Activated naive CD8-positive, alpha-beta T cell treated with anti-CD3 and anti-CD28 coated beads, Interleukin-2, amount 10 ng/mL, durations not matched to agents 7 days and 5 days (primary cell): ENCODE data around the gene BCL2L1. TPM values are rescaled to one million over a fixed set of nuclear protein-coding genes. Genes with fewer than 3 reads are reported as not detected.

Experiments used
- ATAC-seq: fragments of 150-1000 bp; cut with Tn5 transposase; one replicate; pipeline ENCODE4 v1.10.0; 2021; ENCODE audit warnings: low read depth, moderate library complexity
- POLR2A ChIA-PET: fragments of 350-600 bp; sonication (Branson Sonifier 250); formaldehyde crosslinking; loops from one replicate; lab custom pipeline; 2021; ENCODE audit warnings: antibody characterized with exemption; lab: Charles Lee
- DNase-seq: peaks from one replicate; pipeline ENCODE4 v3.0.0; 2021
- H3K27ac Mint-ChIP-seq: one replicate; pipeline ENCODE4 v1.8.0; 2022; ENCODE audit warnings: mild to moderate bottlenecking, mixed read lengths
- H3K27me3 Mint-ChIP-seq: one replicate; pipeline ENCODE4 v1.8.0; 2022; ENCODE audit warnings: mild to moderate bottlenecking, moderate library complexity, mixed read lengths
- H3K36me3 Mint-ChIP-seq: one replicate; pipeline ENCODE4 v1.8.0; 2021; ENCODE audit warnings: mild to moderate bottlenecking, mixed read lengths
- H3K4me1 Mint-ChIP-seq: one replicate; pipeline ENCODE4 v1.8.0; 2021; ENCODE audit warnings: mixed read lengths
- H3K4me3 Mint-ChIP-seq: one replicate; pipeline ENCODE4 v1.8.0; 2022; ENCODE audit warnings: mild to moderate bottlenecking, moderate library complexity, mixed read lengths
- H3K9me3 Mint-ChIP-seq: one replicate; pipeline ENCODE4 v1.8.0; 2021; ENCODE audit warnings: mixed read lengths
- total RNA-seq, 2 experiments: library from RNA; stranded (reverse); gene quantifications; one replicate each; pipeline ENCODE4 v1.2.3, GENCODE V29; 2021

The BCL2L1 gene
- total RNA-seq, 2 experiments from 2014 or later, result 61.7 to 64.5 TPM

DNA sequence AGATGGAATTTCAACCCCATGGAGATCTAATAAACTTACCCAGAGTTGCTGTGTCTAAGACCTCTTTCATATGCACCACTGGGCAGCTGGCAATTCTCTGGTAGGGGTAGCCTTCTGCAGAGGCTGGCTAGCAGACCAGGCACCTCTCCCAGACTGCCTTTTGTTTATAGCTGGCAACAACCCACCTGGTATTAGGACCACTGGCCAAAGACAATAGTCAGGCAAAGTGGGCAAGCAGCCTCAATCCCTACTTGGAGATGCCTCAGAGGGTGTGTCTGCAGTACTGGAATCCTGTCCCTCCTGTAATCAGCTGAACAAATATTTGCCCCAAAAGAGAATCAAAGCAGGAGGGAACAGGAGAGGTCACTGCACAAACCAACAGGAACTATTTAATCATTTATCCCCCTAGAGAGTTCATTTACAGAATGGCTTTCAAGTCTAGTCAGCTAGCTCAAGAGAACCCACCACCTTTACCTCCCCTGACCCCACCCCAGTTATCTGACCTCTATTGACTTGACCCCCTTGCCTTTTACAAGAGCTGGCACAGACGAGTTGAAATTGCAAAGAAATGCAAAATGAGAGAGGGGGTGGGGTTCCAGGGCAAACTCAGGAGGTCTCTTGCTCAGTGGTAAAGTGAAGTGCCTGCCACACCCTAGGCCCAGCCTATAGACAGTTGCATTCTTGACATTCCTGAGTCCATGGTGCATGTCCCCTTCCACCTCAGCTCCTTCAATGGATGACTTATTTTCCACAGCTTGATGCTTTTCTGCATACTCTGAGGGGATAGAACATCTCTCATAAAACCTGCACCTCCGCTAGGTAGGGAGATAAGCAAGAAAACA lies 2.8 kb downstream of the BCL2L1 start:
- peak overlapping the region; percentile 65 for H3K27ac Mint-ChIP-seq
- no peak for ATAC-seq
- H3K4me1 Mint-ChIP-seq, result peaks cover 54% of the 10 kb centered on the region
- H3K4me3 Mint-ChIP-seq, result peak overlapping the region; percentile 99
- no peaks in the 10 kb centered on the region for H3K27me3 Mint-ChIP-seq
- no peaks in the 10 kb centered on the region for H3K9me3 Mint-ChIP-seq
- POLR2A ChIA-PET, result interaction anchor here (1.1 to 8.1 kb wide), 6 partner anchors 12 to 59 kb away, joined by 4 to 149 read pairs (median 8); no protein-coding TSS in a partner anchor
- peaks cover 59% of the 10 kb centered on the region for H3K36me3 Mint-ChIP-seq
- no peak for DNase-seq

DNA sequence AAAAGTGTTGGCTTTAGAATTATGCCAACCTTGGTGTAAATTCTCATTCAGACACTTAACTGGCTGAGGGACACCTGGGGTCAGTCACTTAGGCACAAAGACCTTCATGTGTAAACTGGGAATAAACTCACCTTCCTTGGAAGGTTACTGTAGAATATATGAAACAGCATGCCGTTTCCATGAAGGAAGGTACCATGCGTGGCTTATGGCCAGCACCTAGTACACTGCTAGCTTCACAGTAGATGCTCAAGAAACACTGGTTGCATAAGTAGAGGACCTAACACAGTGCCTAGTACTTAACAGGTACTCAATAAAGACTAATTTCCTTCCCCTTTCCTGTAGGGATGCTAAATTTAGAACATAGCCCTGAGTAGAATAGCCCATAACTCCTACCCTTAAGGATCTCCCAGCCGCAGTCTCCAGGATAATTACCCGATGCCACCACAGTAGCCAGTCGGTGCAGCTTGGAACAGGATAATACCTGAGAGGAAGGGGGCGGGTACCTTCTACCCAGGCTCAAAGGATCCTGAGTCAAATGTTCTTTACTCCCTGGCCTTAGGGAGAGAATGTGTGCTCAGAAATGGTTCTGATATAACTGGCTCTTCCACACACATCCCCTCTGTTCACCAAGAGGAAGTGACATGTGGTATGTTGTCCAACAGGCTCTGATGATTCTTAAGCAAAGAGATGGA lies 3.6 kb downstream of the BCL2L1 start:
- no peaks in the 10 kb centered on the region for H3K9me3 Mint-ChIP-seq
- POLR2A ChIA-PET, result interaction anchor here (0.5 to 8.1 kb wide), 6 partner anchors 11 to 58 kb away, joined by 4 to 149 read pairs (median 10); no protein-coding TSS in a partner anchor
- peak overlapping the region; percentile 65 for H3K27ac Mint-ChIP-seq
- peak overlapping the region; percentile 99 for H3K4me3 Mint-ChIP-seq
- H3K27me3 Mint-ChIP-seq, result no peaks in the 10 kb centered on the region
- peaks cover 60% of the 10 kb centered on the region for H3K4me1 Mint-ChIP-seq
- H3K36me3 Mint-ChIP-seq, result peaks cover 66% of the 10 kb centered on the region
- ATAC-seq (no peak), DNase-seq (no peak)

DNA sequence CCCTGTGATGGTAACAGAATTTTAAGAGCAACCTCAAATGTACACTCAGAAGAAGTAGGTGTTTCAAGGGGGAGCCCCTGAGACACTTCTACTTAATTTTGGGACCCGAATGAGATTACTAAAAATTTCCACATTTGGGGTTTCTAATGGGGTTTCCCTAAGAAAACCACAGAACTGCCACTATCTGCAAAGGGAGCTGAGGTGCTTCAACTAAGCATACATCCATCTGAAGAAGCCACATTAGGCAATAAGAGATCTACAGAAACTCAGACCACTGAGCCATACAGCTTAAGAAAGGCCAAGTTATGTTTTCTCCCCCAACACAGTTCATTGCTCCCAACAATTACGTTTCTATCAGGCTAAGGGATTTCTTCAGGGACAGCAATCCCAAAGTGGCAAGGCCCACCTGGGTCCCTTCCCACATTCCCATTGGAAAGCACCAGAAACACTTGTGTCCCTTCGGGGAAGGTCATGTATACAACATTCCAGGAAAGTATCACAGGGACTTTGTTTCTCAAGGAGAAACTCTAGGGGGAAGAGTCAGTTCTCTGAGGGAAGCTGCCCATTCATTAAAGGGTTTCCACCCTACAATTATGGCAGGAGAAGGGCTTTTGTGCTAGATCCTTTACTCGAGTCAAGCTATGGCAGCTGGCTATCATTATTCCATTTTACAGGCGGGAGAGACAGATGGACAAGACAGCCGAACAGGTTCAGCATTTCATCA lies 5.0 kb downstream of the BCL2L1 start:
- no peak for DNase-seq
- H3K4me1 Mint-ChIP-seq, result peaks cover 68% of the 10 kb centered on the region
- H3K27ac Mint-ChIP-seq, result peak overlapping the region; percentile 68
- no peaks in the 10 kb centered on the region for H3K9me3 Mint-ChIP-seq
- ATAC-seq, result peak; percentile 18
- POLR2A ChIA-PET, result interaction anchor here (0.6 to 8.1 kb wide), 8 partner anchors 9 to 87 kb away, joined by 3 to 149 read pairs (median 4); no protein-coding TSS in a partner anchor
- no peaks in the 10 kb centered on the region for H3K27me3 Mint-ChIP-seq
- peak overlapping the region; percentile 85 for H3K4me3 Mint-ChIP-seq
- peaks cover 75% of the 10 kb centered on the region for H3K36me3 Mint-ChIP-seq

DNA sequence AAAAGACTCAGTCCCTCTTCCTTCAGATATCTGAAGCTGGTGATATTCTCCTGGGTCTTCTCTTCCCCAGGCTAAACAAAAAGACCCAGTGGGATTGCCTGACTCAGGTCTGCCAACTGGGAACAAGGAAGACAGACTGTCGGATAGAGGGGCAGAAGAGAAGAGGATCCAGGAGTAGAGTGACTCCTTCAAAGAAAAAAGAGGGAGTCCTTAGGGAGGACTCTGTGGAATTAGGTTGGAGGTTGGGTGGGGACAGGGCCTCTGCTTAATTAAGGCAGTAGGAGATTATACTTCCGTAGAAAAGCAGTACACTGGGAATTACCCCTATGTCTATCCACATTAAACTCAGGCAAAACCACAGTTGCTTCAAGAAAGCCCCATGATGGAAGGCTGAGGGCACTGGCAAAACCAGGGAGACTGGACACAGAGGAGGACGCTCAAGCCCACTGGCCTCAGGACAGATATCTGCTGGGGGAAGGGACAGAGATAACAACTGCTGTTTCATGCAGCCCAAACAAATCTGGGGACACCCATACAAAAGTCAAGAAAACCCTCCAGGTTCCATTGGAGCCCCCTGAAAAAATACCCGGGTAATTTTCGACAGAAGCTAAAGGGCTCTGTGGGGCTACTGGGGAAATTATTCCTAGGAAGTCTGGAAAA lies 5.7 kb downstream of the BCL2L1 start:
- no peak for ATAC-seq
- H3K9me3 Mint-ChIP-seq, result no peaks in the 10 kb centered on the region
- H3K36me3 Mint-ChIP-seq, result peaks cover 74% of the 10 kb centered on the region

DNA sequence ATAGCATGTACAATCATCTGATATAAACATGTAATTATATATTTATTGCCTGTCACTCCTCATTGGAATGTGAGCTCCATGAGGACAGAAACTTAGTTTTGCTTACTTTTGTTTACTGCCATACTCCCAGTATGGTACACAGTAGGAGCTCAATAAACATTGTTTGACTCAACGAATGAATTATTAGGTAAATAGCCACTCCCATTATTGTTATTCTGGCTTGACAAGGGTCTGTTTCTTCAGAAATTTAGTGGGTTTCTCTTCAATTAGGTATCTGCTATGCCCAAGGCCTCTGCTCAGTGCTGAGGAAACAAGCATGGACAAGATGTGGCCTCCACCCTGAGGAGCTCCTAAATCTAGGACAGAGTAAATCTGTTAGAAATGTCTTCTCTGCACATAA lies 6.3 kb downstream of the BCL2L1 start:
- H3K4me3 Mint-ChIP-seq, result peak overlapping the region; percentile 85
- DNase-seq (no peak), ATAC-seq (no peak)
- H3K36me3 Mint-ChIP-seq, result peaks cover 74% of the 10 kb centered on the region
- peaks cover 73% of the 10 kb centered on the region for H3K4me1 Mint-ChIP-seq
- no peaks in the 10 kb centered on the region for H3K9me3 Mint-ChIP-seq
- H3K27me3 Mint-ChIP-seq, result no peaks in the 10 kb centered on the region
- H3K27ac Mint-ChIP-seq, result peak overlapping the region; percentile 7
- POLR2A ChIA-PET, result interaction anchor here (0.6 to 2.6 kb wide), 5 partner anchors 16 to 76 kb away, joined by 3 to 9 read pairs (median 4); no protein-coding TSS in a partner anchor

More for the DNA sequence above, 5.7 kb downstream of the BCL2L1 start:
- POLR2A ChIA-PET, result interaction anchor here (0.6 to 8.1 kb wide), 8 partner anchors 17 to 76 kb away, joined by 3 to 149 read pairs (median 4); no protein-coding TSS in a partner anchor
- peaks cover 73% of the 10 kb centered on the region for H3K4me1 Mint-ChIP-seq
- DNase-seq, result no peak
- peak overlapping the region; percentile 85 for H3K4me3 Mint-ChIP-seq
- peak overlapping the region; percentile 7 for H3K27ac Mint-ChIP-seq
- H3K27me3 Mint-ChIP-seq, result no peaks in the 10 kb centered on the region

DNA sequence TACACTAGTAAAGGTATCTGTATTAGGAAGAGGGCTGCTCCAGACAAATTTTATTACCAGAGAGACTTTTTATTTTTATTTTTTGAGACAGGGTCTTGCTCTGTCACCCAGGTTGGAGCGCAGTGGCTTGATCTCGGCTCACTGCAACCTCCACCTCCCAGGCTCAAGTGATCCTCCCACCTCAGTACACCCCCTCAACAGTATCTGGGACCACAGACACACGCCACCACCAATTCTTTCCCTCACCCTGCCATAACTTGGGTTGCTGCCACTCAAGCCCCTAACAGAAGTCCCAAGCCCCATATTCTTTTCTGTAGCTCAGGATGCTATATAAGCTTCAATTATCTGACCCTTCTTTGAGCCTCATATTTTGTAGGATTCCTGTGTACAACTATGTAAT lies 6.9 kb downstream of the BCL2L1 start:
- DNase-seq (no peak), ATAC-seq (no peak)
- H3K36me3 Mint-ChIP-seq, result peaks cover 72% of the 10 kb centered on the region
- H3K27ac Mint-ChIP-seq, result peak overlapping the region; percentile 80
- POLR2A ChIA-PET, result no interaction called here
- no peaks in the 10 kb centered on the region for H3K9me3 Mint-ChIP-seq
- H3K4me3 Mint-ChIP-seq, result peak overlapping the region; percentile 72
- H3K4me1 Mint-ChIP-seq, result peaks cover 79% of the 10 kb centered on the region
- H3K27me3 Mint-ChIP-seq, result no peaks in the 10 kb centered on the region

DNA sequence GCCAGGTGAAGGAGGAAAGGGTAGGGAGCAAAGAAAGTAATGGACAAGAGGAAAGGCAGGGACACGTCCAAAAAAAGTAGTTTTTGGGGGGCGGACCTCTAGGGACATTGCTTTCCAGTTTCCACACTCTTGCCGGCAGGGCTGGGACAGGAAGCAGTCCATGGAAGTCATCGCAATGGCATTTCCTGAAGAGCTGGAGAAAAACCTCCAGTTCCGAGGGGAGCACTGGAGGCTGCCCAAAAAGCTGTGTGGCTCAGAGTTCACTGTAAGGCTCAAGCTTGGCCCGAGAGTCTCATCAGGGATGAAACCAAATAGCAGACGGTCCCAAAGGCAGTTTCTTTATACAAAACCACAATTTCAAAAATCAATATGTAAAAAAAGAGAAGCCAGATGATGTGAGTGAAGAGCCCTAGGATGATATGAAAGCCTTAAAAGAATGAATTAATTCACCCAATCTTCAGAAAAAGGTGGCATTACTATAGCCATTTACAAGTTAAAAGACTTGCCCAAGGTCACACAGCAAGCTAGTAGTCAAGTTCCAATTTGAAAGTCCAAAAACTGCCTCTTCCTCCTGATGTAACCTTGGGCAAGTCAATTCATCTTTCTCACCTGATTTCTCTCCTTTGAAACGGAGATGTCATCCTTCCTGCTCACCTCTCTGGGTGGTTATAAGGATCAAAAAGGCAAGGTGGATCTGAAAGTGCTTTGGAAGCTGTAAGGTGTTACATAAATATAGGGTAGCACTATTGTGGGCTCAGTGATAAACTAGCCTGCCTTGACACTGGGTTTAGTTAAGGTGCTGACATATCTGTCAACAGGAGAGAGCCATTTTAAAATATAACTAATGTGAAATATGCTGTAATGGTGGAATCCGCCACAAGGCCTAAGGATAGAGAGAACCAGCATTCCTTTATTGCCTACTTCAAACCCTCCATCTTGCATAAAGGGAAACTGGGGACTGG lies 9.1 kb downstream of the BCL2L1 start:
- no peak for DNase-seq
- H3K27ac Mint-ChIP-seq, result peak overlapping the region; percentile 68
- POLR2A ChIA-PET, result interaction anchor here (0.6 to 1.3 kb wide), 3 partner anchors 9 to 52 kb away, joined by 3 to 6 read pairs (median 4); partner anchors contain the start of gene BCL2L1
- H3K27me3 Mint-ChIP-seq, result no peaks in the 10 kb centered on the region
- ATAC-seq, result no peak
- H3K36me3 Mint-ChIP-seq, result peaks cover 67% of the 10 kb centered on the region
- peak overlapping the region; percentile 18 for H3K4me3 Mint-ChIP-seq
- H3K4me1 Mint-ChIP-seq, result peaks cover 71% of the 10 kb centered on the region
- no peaks in the 10 kb centered on the region for H3K9me3 Mint-ChIP-seq

DNA sequence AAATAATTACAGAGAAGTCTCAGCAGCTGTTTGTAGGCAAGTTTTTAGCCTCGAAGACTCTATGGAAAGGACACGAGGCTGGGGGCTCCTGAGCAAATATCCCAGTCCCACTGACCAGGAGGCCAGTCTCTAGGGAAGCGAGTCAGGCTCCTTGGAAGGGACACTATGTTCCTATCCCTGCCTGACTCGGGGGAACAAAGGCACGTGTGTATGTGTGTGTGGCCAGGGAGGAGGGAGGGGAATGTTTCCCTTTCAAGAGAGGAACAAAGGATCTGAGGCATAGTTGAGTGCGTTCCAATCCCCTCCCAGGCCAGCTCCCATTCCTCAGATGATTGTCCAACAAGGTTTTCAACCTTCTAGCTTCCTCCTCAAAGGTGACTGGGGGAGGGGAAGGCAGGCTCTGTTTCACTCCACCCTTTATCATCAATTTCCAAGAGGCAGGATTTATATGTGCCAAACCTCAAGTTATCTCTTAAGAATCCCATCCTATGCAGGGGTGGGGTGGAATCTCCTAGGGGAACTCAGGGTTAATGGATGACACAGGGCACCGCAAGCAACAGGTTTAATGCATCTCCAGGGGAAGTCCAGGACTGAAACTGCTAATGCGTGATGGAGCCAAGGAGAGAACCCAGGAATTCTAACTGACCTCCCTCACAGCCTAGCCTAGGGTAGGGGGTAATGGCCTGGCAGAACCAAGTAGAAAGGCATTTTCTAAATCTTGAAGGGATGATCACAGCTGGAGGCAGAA lies 9.9 kb downstream of the BCL2L1 start:
- DNase-seq, result no peak
- peaks cover 73% of the 10 kb centered on the region for H3K4me1 Mint-ChIP-seq
- POLR2A ChIA-PET, result interaction anchor here (1.3 kb wide), 2 partner anchors 9 to 51 kb away, joined by 4 to 6 read pairs; partner anchors contain the start of gene BCL2L1
- H3K4me3 Mint-ChIP-seq, result peak overlapping the region; percentile 18
- H3K27me3 Mint-ChIP-seq, result no peaks in the 10 kb centered on the region
- no peaks in the 10 kb centered on the region for H3K9me3 Mint-ChIP-seq
- H3K36me3 Mint-ChIP-seq, result peaks cover 66% of the 10 kb centered on the region
- no peak for ATAC-seq
- H3K27ac Mint-ChIP-seq, result peak overlapping the region; percentile 68

DNA sequence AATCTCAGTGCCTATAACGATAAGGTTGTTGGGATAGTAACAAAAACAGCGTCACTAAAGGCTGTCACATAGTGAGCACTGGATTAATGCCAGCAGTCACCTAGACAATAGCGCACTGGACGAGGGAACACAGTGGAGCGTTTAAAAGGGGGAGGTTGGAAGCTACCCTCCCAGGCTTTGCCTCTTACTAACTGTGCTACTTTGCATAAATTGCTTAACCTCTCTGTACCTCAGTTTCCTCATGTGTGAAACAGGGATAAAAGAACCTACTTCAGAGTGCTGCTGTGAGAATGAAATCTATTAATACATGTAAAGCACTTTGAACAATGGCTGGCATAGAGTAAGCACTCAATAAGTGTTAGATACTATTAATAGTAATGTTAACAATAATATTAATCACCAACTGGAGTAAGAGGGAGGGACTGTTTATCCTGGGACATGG lies 10.5 kb downstream of the BCL2L1 start:
- no peak overlapping the region for H3K27ac Mint-ChIP-seq

DNA sequence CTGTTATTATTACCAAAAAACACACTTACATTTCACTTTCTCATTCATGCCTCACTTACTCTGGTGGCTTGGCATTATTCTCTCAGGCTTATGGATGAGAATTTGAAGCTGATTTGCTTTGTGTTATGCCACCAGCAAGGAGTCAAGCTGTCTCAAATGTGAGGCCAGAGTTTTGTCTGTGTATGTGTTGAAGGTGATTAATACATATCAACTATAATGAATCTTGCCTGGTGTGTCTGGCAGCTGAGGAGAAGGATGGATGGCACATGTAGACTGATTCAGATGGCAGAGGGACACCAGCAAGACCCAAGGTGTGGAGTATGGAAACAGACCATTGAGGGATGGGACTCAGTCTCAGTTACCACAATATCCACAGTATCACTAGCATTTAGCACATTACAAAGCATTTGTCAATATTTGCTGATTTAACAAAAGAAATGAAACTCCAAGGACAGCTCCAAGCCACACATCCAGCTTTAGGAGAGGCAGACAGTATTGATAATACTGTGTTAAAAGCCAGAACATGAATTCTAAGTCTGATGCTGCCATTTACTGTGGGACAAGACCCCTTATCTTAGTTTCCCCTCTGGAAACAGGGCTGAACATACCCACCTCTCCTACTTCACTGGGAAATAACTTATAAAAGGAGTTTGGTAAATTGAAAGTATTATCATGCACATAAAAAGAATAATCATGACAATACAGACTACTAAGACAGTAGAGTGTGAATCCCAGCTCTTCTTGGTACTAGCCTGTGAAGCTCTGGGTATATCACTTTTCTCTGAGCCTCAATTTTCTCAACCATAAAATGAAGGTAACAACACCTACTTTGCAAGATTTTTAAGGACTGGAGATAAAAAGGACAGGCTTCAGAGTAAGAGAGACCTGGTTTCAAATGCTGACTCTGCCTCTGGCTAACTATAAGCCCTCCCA lies 11.2 kb downstream of the BCL2L1 start:
- Mint-ChIP-seq H3K4me3 (no peak overlapping the region), H3K4me1 (peaks cover 66% of the 10 kb centered on the region), H3K27ac (peak overlapping the region; percentile 13), H3K36me3 (peaks cover 68% of the 10 kb centered on the region), H3K27me3 (no peaks in the 10 kb centered on the region), H3K9me3 (no peaks in the 10 kb centered on the region)
- no peak for ATAC-seq
- no peak for DNase-seq
- POLR2A ChIA-PET, result interaction anchor here (2.2 kb wide), 1 partner anchor 12 kb away, joined by 9 read pairs; no protein-coding TSS in a partner anchor

More for the DNA sequence above, 10.5 kb downstream of the BCL2L1 start:
- DNase-seq (no peak), ATAC-seq (no peak)
- peaks cover 68% of the 10 kb centered on the region for H3K36me3 Mint-ChIP-seq
- H3K4me1 Mint-ChIP-seq, result peaks cover 68% of the 10 kb centered on the region
- no peaks in the 10 kb centered on the region for H3K27me3 Mint-ChIP-seq
- H3K4me3 Mint-ChIP-seq, result no peak overlapping the region
- POLR2A ChIA-PET, result interaction anchor here (1.3 to 2.2 kb wide), 2 partner anchors 10 to 12 kb away, joined by 4 to 9 read pairs; partner anchors contain the start of gene BCL2L1
- H3K9me3 Mint-ChIP-seq, result no peaks in the 10 kb centered on the region
